ENCODE measurements around the gene SNX8. TPM values are rescaled to one million over a fixed set of nuclear protein-coding genes. Genes with fewer than 3 reads are reported as not detected.

Gene SNX8
- total and polyA plus RNA-seq, 9 of the 15 experiments (the other 6 are each of a cell fraction or from before 2014, with no cell fraction given), result 2.7 to 51.6 (median 16.9) TPM

- ATAC-seq, result no peak
- no peak for DNase-seq (ENCODE audit: extremely low read depth in 1 of 4, low spot score in 3 of 4)
- 86% methylated on average over 10 of the region's 18 CpGs for WGBS (ENCODE audit: insufficient coverage, low coverage, missing lambda C conversion rate)
These were observed 38.1 kb downstream of the SNX8 start for GRCh38 chr7:2276107-2276506.

GRCh38 chr7:2275101-2275500 is 39.1 kb downstream of the SNX8 start:
- Histone ChIP-seq H3K4me3 (no peak overlapping the region), H3K9ac (ENCODE audit: insufficient read depth in 1 of 2, low read depth in 2 of 2, low read length in 2 of 2) (no peak overlapping the region), H4K20me1 (replicated peaks; ENCODE audit: control insufficient read depth, insufficient read depth, low read length) (peaks cover 15% of the 10 kb centered on the region), H3K27ac (ENCODE audit: extremely low read depth, low read depth, low read length) (no peak overlapping the region), H3K36me3 (ENCODE audit: control insufficient read depth, insufficient read depth, low read length) (peaks cover 46% of the 10 kb centered on the region; the same call in 2 of the 3 replicates), H3K4me2 (ENCODE audit: insufficient read depth, low read length) (no peak overlapping the region), H2AFZ (ENCODE audit: low read depth, low read length) (no peak overlapping the region), H3K4me1 (replicated peaks in 1 of 2; ENCODE audit: control insufficient read depth in 2 of 2, insufficient read depth in 2 of 2, low read length in 2 of 2) (peaks cover 0 to 13% of the 10 kb centered on the region in 2 experiments; a peak in 2 of 5 replicates), H3K27me3 (ENCODE audit: control insufficient read depth in 2 of 2, insufficient read depth in 2 of 2, low read length in 2 of 2) (no peaks in the 10 kb centered on the region), H3K9me1 (ENCODE audit: control insufficient read depth, insufficient read depth, low read length) (no peaks in the 10 kb centered on the region), H3K79me2 (ENCODE audit: control insufficient read depth, insufficient read depth, low read length) (peaks cover 5% of the 10 kb centered on the region; the same call in 2 of the 3 replicates), H3K9me3 (replicated peaks; ENCODE audit: control insufficient read depth, insufficient read depth, low read depth, low read length) (no peaks in the 10 kb centered on the region)
- ATAC-seq (no peak), DNase-seq (ENCODE audit: extremely low read depth in 1 of 4, low spot score in 3 of 4) (no peak), FAIRE-seq (no peak)
- in situ Hi-C loops (cut with MboI), result no loop called here
- intact Hi-C loops (cut with micrococcal nuclease), result no loop called here
- POLR2A ChIA-PET, result interaction anchor here (1.0 to 1.2 kb wide), 2 partner anchors 25 to 26 kb away, joined by 4 to 6 read pairs; no protein-coding TSS in a partner anchor
- CTCF ChIA-PET (ENCODE audit: low intra/inter-chr PET ratio), result no interaction called here
- no TSS peak for BruUV-seq (replicated peaks)
- WGBS (ENCODE audit: insufficient coverage, low coverage, missing lambda C conversion rate), result 86% methylated on average over 18 of the region's 18 CpGs
- TF ChIP-seq ETS1 (conservative IDR thresholded peaks at IDR 0.05; ENCODE audit: control insufficient read depth, low read depth, low read length) (no peak), BRF2 (IDR thresholded peaks at IDR 0.05; ENCODE audit: borderline replicate concordance, insufficient read depth, insufficient read length) (no peak), CBFB (CRISPR knock-in tag; IDR thresholded peaks at IDR 0.05) (no peak), TRIM28 (IDR thresholded peaks at IDR 0.05) (no peak), DDX20 (tag; IDR thresholded peaks at IDR 0.05; ENCODE audit: low read depth) (no peak), BMI1 (IDR thresholded peaks at IDR 0.05; ENCODE audit: low read length) (no peak), ZNF398 (CRISPR knock-in tag; IDR thresholded peaks at IDR 0.05) (no peak), NR2F6 (CRISPR knock-in tag; IDR thresholded peaks at IDR 0.05) (no peak)

More at GRCh38 chr7:2276107-2276506, 38.1 kb downstream of the SNX8 start:
- no TSS peak for BruUV-seq (replicated peaks)
- H3K27ac ChIP-seq (ENCODE audit: extremely low read depth, low read depth, low read length), result no peak overlapping the region
- H2AFZ ChIP-seq (ENCODE audit: low read depth, low read length), result no peak overlapping the region
- intact Hi-C loops (cut with micrococcal nuclease) (no loop called here), in situ Hi-C loops (cut with MboI) (no loop called here)
- peak; percentile 54; the same call in 1 of the 2 replicates for TF ChIP-seq ZNF263 (CRISPR knock-in tag; IDR thresholded peaks at IDR 0.05; ENCODE audit: borderline replicate concordance)
- no peak for TF ChIP-seq STAG1 (CRISPR knock-in tag; IDR thresholded peaks at IDR 0.05; ENCODE audit: borderline replicate concordance)
- TF ChIP-seq ZNF253 (CRISPR knock-in tag; conservative IDR thresholded peaks at IDR 0.05), result no peak
- TF ChIP-seq ZZZ3 (IDR thresholded peaks at IDR 0.05), result no peak
- no peaks in the 10 kb centered on the region for H3K27me3 ChIP-seq (ENCODE audit: control insufficient read depth in 2 of 2, insufficient read depth in 2 of 2, low read length in 2 of 2)
- peaks cover 11% of the 10 kb centered on the region for H3K79me2 ChIP-seq (ENCODE audit: control insufficient read depth, insufficient read depth, low read length)
- H3K4me3 ChIP-seq, result no peak overlapping the region
- H4K20me1 ChIP-seq (replicated peaks; ENCODE audit: control insufficient read depth, insufficient read depth, low read length), result peaks cover 15% of the 10 kb centered on the region
- H3K4me1 ChIP-seq (replicated peaks in 1 of 2; ENCODE audit: control insufficient read depth in 2 of 2, insufficient read depth in 2 of 2, low read length in 2 of 2), result peaks cover 0 to 15% of the 10 kb centered on the region in 2 experiments; a peak in 3 of 5 replicates
- H3K9ac ChIP-seq (ENCODE audit: insufficient read depth in 1 of 2, low read depth in 2 of 2, low read length in 2 of 2), result no peak overlapping the region; a peak in 1 of 4 replicates
- no peak for FAIRE-seq
- peaks cover 41% of the 10 kb centered on the region; the same call in 2 of the 3 replicates for H3K36me3 ChIP-seq (ENCODE audit: control insufficient read depth, insufficient read depth, low read length)
- no peaks in the 10 kb centered on the region for H3K9me3 ChIP-seq (replicated peaks; ENCODE audit: control insufficient read depth, insufficient read depth, low read depth, low read length)
- ChIA-PET CTCF (ENCODE audit: low intra/inter-chr PET ratio) (no interaction called here), POLR2A (interaction anchor here (0.7 kb wide), 1 partner anchor 9 kb away, joined by 6 read pairs; no protein-coding TSS in a partner anchor)
- H3K4me2 ChIP-seq (ENCODE audit: insufficient read depth, low read length), result no peak overlapping the region
- no peaks in the 10 kb centered on the region for H3K9me1 ChIP-seq (ENCODE audit: control insufficient read depth, insufficient read depth, low read length)

Measured in K562 (cell line).